Umbilical cord (tissue), 1 donor: ENCODE results near the gene RAB4B. TPM values are rescaled to one million over a fixed set of nuclear protein-coding genes. Genes with fewer than 3 reads are reported as not detected.

Source experiments
- total RNA-seq: library from RNA; depleted of rRNA; stranded (reverse); fragments of >200 nt; gene quantifications from one replicate; pipeline ENCODE4 v1.2.3, GENCODE V29; 2014; ENCODE audit warnings: low replicate concordance; ENCODE audit not compliant: insufficient read depth

RAB4B gene
- total RNA-seq, 1 donor from 2014 or later = 3.1 TPM

Other genes starting within 250 kb of the RAB4B start
- gene SHKBP1, start 201.4 kb upstream of the RAB4B start, total RNA-seq = 6.3 TPM
- gene LTBP4, start 176.9 kb upstream of the RAB4B start, total RNA-seq = 92.7 TPM
- 27.2 TPM for gene NUMBL, start 87.6 kb upstream of the RAB4B start, total RNA-seq
- gene COQ8B, start 61.4 kb upstream of the RAB4B start, total RNA-seq = 15.9 TPM
- gene ITPKC, start 61.1 kb upstream of the RAB4B start, total RNA-seq = 7.5 TPM
- gene ACTMAP, start 27.8 kb upstream of the RAB4B start, total RNA-seq = 1.7 TPM
- gene SNRPA, start 27.0 kb upstream of the RAB4B start, total RNA-seq = 11.1 TPM
- 14.9 TPM for gene MIA, start 2.7 kb upstream of the RAB4B start, total RNA-seq
- gene EGLN2, start 20.9 kb downstream of the RAB4B start, total RNA-seq = 58.0 TPM
- gene CYP2A6, start 72.2 kb downstream of the RAB4B start, total RNA-seq = not detected
- 0.24 TPM for gene CYP2A7, start 104.0 kb downstream of the RAB4B start, total RNA-seq
- 0.48 TPM for gene CYP2B6, start 213.0 kb downstream of the RAB4B start, total RNA-seq